Measurements from ENCODE around the gene TGIF1.
"Not testable (repeated sequence)": the region's sequence is repeated elsewhere in the genome, so short reads cannot be mapped to it uniquely, and the experiment has no call there.

TGIF1 gene

DNA sequence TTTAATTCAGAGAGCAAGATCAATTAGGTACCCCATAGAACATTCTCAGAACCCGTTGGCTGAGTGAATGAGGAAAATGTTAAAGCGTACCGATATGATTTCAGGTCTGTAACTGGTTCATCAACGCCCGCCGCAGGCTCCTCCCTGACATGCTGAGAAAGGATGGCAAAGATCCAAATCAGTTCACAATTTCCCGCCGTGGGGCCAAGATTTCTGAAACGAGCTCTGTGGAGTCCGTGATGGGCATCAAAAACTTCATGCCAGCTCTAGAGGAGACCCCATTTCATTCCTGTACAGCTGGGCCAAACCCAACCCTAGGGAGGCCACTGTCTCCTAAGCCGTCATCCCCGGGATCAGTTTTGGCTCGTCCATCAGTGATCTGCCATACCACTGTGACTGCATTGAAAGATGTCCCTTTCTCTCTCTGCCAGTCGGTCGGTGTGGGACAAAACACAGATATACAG, 7.3 kb downstream of the TGIF1 start:
- no peak for DNase-seq

DNA sequence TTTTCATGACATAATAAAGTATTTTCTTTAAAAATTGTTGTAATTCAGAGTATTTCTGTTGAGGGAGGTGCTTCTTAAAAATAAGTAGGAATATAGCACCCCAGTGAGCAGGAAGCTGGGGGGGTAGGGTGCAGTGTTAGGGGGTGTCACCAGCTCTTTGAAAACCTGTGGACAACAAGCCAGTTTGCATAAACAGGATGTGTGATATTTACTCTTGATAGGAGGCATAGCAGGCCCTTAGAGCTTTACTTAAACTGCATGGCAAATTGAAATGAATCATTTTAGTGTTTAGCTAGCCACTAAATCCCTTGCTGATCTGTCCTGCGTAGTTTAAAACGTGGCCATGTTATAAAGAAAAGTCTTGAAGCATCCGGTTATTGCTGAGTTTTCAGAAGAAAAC, 8.4 kb downstream of the TGIF1 start:
- no peak for DNase-seq

DNA sequence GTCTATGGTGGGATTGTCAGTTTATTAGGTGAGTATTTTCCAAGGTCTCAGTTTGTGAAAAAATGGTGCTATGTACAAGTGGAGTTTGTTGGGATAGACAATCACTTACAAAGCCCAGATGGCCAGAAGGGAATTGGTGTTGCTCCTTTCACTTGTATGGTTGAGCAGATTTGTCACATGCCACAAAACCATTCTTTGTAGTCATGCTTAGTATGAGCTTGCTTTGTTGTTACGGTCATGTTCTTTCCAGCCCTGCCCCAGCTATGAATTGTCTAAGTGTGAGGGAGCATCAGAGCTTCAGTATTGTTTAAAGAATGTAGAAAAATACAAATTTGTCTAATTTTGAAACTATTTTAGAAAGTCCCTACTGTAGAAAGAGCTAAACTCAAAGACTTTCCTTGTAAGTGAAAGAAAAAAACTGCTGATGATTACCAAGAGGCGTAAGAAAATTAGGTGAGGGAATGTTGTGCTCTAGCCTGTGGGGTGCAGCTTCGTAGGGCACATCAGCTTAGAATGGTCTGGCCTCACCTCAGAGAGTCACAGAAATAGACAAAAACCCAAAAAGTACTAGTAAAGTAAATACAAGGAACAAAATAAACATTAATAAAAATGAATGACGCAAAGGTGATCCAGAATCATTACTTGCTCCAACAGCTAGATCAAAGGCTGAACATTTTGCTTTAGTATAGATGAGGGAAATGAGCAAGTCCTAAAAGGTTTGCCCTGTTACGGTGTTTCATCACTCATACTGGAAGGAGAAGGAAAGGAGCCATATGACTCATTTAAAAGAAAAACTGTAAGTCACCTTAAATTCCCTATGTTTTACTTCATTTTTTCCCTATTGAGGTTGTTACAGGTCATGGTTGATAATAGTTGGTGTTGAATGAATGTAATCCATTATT, 9.2 kb downstream of the TGIF1 start:
- DNase-seq, result no peak

GRCh38 chr18:3460823-3461398, 10.9 kb downstream of the TGIF1 start:
- no peak for DNase-seq

DNA sequence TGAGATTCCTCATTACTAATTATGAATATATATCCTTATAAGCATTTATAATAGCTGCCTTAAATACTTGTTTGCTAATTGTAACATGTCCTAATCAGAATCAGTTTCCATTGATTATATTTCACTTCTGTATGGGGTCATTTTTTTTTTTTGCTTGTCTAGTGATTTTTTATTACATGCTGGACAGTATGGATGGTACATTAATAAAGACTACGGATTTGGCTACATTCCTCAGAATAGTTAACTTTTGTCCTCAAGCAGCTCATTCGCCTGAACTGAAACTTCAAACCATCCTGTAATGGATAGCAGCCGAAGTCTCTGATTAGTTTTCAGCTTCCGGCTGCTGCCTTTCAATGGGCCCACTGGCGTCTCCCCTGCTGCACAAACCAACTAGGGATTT, 11.7 kb downstream of the TGIF1 start:
- DNase-seq, result no peak

- DNase-seq, result no peak
These were observed 13.1 kb downstream of the TGIF1 start for GRCh38 chr18:3463051-3463450.

GRCh38 chr18:3466045-3466444, 16.1 kb downstream of the TGIF1 start:
- no peak for DNase-seq

DNA sequence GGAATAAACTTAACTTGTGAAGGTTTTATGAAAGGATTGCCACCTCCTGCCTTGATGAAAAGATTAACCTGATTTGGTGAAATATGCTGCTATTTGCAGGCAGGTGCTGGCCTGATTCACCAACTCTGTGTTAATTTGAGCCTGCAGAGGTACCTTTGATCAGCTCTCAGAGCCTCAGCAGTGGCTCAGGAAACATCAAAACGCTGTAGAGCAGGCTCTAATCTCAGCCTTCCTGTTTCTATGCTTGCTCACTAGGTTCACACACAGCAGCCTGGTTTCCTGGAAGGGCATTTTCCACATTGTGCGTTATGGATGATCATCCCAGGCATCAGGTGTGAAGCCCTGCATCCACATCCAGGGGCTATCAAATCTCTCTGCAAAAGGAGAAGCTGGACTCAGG, 16.9 kb downstream of the TGIF1 start:
- no peak for DNase-seq

- no peak for DNase-seq
These were observed 18.2 kb downstream of the TGIF1 start for GRCh38 chr18:3468066-3468705.

DNA sequence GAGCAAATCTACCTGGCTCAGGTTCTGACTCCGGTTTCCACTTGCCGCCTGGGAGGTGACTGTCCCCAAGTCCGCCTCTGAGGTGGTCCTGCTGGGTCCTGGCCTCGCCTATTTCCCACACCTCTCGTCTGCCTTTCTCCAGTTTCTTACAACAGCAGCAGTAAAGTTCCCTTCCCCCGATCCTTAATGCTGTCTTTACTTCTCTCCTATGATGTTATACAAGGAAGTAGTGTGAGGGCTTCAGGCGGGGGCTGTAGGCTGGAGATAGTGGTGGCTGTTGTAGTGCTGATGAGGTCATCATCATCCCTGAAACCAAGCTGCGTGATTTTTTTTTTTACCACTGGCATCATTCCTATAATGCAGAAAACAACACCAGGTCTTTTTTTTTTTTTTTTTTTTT, 18.9 kb downstream of the TGIF1 start:
- no peak for DNase-seq

- DNase-seq, result no peak
These were observed 21.2 kb downstream of the TGIF1 start for GRCh38 chr18:3471141-3471648.

GRCh38 chr18:3472121-3472520, 22.1 kb downstream of the TGIF1 start:
- not testable (repeated sequence) for DNase-seq

- DNase-seq, result no peak
These were observed 22.9 kb downstream of the TGIF1 start for GRCh38 chr18:3472681-3473544.

DNA sequence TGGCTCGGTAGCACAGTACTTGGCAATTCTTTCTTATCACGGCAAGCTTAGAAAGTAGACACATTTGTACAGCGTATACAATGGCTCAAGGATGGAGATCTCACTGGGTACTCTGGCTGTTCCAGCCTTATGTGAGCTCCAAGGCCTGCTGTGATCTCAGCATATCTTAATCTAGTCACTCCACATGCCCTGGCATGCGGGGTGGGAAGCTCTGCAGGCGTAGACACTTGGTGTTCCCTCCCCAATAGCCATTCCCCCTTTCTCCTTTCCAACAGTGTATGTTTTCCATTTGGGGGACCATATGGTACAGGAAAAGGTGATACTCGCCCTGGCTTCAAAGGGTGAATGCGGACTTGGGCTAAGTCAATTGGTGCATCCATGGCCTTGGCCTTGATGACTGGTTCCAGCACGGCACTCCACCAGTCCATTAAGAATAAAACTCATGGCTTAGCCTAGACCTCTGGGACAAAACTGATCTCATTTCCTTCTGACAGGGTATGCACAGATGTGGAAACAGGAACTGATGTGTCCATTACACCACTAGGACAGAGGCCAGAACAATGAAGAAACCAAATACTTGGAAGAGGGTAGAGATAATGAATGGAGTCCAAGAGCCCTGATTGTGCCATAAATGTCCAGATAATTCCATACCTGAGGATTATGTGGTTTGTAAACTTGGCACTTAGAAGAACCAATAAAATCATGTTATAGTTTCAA, 28.4 kb downstream of the TGIF1 start:
- DNase-seq, result no peak

- no peak for DNase-seq
These were observed 30.1 kb downstream of the TGIF1 start for GRCh38 chr18:3479978-3480509.

DNA sequence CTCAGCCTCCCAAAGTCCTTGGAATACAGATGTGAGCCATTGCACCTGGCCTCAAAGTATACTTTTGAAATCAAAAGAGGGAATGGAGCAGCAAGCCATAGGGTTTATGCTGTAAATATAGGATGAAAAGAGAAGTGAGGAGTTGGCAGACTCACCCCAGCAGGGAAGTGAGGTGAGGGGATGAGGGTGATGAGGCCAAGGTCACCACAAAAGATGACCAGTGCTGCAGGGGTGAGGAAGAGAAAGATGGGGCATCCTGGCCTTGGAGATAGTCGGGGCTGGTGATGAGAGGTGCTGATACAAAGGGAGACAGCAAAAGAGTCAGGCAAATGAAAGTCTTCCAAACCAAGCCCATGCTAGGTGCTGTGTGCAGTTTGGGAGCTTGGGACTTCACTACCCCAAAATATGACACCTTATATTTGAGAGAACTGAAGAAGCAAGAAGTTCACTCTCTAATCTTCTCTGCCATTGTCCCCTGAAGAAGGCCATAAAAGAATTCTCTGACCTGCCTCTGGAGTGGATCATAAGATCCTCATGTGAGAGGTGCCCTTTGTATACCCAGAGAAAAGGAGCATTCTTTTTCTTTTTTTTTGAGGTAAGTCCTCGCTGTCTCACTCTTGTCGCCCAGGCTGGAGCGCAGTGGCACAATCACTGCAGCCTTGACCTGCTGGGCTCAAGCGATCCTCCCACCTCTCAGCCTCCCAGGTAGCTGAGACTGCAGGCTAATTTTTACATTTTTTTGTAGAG, 31.0 kb downstream of the TGIF1 start:
- DNase-seq, result no peak

GRCh38 chr18:3481696-3482210, 31.8 kb downstream of the TGIF1 start:
- DNase-seq, result peak; percentile 49 to 53

DNA sequence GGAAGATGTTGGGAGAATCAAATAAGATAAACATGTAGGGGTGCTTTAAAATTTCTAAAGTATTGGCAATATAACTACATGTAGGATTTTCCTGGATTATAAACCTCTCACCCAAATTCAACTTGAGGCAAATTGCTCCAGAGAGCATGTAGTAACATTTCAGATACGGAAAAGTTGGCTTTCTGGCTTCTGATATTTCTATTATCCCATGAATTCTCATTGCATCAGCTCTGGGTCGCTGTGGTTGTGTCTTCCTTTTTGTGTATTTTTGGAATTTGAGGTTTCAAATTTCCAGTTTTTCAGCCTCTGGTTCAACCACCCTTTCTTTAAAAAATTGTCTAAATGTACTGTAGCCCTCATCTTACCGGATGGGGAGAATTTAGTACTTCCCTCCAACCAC, 32.3 kb downstream of the TGIF1 start:
- DNase-seq, result no peak

DNA sequence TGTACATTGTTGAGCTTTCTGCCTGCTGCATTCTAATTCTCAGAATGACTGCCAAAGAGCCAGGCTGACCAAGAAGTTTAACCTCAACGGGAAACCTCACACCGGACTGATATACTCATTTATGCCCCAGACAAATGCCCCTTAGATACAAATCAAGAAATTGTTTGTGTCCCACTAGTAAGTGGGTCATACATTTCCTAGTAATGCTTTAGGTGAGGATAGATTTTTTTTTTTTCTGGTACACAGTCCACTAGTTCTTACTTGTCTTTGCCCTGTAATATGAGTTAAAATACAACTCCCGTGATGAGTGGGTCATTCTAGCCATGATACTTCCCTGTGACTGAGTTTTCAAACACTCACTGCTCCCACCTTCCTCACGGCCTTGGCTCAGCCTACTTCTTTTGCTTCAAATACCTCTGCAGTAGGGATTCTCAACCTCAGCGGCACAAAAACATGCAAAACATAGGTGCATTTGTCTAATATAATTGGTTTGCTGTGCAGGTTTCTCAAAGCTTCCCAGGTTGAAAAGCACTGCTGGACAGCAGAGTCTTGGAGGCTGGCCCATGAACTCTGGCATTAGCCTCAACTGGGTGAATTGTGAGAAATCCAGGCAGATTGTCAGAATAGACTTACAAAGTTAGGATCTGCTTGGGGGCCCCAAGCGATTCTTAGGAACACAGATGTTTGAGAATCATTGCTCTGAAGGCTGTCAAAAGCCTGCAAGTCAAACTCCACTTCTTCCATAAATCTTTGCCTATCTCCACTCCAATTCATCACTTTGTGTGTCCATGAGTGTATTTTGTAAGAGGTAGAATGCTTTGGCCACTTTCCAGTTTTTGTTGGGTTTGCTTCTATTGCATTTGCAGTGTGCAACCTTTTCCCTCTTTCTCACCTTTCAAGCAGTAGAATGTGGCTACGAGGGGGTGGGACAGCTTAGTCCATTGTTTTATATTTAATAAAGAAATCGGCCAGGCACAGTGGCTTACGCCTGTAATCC, 35.5 kb downstream of the TGIF1 start:
- no peak for DNase-seq
